ENCODE results near the gene COL16A1. TPM values are rescaled to one million over a fixed set of nuclear protein-coding genes. Genes with fewer than 3 reads are reported as not detected.
A peak's percentile ranks its signal among the peaks of the same experiment; 100 is the strongest.

The COL16A1 gene
- total RNA-seq, 1 donor from 2014 or later = 12.7 TPM

DNA sequence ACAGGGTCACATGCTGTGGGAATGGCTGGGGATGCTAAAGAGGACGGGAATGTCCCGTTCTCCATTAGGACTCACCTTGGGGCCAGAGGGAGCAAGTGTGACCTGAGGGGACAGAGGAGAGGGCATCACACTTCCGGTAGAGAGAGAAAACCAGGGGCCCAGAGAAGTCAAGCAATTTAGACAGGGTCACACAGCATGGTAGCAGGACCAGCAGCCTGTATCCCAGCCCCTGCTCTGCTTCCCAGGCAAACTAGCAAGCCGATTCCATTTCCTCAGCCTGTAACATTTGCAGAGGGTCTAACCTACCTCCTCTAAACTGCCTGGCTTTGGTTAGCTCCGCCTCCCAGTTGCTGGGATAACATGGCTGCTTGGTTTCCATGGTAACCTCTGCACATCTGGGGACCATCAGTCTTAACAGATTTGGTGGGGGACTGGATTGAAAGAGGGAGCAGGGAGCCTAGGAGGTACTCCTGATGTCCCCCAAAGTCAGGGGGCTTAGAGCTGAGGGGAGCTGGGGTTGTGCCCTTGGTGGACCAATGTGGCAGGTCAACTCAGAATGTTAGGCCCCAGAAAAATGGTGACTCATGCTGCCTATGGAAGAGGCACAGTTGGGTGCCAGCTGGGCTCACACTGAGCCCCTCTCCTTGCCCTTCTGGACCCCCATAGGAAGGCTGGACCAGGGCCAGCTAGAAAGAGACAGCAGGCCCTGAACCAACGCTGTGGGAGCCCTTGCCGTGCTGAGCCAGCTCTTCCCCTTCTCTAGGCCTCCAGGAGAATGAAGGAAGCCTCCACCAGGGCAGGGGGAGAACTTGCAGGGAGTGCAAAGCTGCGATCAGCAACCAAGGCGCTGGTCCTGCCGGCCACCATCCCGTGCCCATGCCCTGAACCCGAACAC, 9.5 kb downstream of the COL16A1 start:
- DNase-seq (ENCODE audit: missing footprints) = no peak
- intact Hi-C loops (cut with DNase I) = no loop called here

DNA sequence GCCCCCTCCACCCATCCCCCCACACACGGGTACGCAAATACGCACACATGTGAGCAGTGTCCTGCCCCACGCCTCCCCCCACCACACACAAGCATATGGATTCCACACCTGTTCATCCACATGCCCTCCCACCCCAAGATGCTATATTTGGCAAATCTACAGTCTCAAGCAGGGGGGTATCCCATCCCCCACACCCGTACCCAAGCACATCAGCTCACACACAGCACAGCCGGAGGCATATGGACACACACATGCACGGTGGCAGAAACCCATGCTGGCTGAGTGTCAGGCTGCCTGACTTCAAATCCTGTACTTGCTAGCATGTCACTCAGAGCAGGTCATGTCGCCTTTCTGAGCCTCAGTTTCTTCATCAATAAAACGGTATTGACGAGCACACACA, 10.6 kb downstream of the COL16A1 start:
- ATAC-seq (no peak), DNase-seq (ENCODE audit: missing footprints) (no peak)
- intact Hi-C loops (cut with DNase I) = no loop called here

More for the DNA sequence above, 9.5 kb downstream of the COL16A1 start:
- no peak for ATAC-seq

DNA sequence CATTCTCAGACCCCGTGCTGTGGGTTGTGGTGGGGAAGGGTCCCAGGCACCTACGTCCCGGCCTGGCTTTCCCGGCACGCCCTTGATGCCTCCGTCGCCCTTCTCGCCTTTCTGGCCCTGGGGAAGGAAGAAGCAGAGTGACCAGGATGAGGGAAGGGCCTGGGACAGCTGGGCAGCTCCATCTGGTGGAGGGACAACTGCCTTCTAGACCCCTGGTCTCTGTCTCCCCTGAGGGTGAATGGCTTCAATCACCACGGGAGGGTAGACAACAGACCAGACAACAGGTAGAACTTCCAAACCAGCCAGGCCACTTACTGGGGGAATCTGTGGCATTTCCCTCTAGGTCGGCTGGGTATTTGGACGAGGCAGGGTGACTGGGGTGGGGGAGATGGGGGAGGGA, 11.9 kb downstream of the COL16A1 start:
- DNase-seq (ENCODE audit: missing footprints) (no peak), ATAC-seq (no peak)
- intact Hi-C loops (cut with DNase I) = no loop called here

DNA sequence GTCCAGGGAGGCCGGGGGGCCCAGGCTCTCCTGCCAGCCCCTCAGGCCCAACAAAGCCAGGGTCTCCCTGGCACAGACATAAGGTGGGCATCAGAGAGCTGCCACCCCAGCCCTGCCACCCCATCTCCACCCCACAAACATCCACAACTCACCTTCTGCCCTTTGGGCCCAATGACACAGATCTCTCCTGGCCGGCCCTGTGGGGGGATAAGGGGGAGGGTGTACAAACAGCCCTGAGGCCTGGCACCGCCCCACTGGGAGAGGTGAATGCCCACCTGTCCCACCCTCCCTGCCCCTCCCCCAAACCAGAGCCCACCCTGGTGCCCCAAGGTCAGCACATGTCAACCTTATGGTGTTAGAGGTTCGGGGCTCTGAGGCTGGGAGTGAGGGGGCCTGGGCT, 12.4 kb downstream of the COL16A1 start:
- DNase-seq (ENCODE audit: missing footprints) (no peak), ATAC-seq (no peak)
- intact Hi-C loops (cut with DNase I) = no loop called here

DNA sequence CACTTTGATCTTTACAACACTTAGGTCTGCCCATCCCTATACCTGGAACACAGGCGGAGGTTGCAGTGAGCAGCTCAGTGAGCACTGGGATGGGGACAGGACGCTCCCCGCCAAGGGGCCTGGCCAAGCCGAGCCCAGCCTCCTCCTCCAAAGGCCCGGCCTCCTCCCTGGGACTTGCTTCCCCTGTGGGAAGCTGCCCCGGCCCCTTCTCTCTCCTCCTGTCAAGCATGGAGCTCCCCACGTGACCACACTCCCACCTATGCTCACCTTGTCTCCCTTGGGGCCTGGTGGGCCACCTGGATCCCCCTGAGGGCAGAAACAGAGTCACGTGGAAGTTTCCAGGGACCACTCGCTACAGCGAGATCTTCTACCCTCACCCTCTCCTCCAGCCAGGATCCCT, 12.9 kb downstream of the COL16A1 start:
- DNase-seq (ENCODE audit: missing footprints) = no peak
- ATAC-seq = no peak
- intact Hi-C loops (cut with DNase I) = no loop called here

DNA sequence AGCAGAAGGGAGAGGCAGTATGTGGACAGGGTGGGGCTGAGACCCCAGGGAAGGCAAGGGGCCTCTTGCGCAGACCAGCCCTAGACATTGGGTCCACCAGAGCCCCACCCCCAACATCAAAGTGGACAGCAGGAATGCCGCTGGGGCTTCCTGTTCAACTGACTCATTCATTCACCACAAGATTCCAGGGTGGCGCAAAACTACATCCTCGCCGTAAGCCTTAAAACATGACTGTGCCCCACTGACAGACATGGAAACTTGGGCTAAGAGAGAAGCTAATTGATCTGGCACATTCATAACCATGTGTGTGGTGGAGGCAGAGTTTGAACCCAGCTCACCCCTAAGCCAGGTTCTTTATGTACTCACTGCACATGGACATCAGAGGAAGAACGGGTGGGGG, 14.0 kb downstream of the COL16A1 start:
- DNase-seq (ENCODE audit: missing footprints) = no peak
- intact Hi-C loops (cut with DNase I) = no loop called here
- no peak for ATAC-seq

DNA sequence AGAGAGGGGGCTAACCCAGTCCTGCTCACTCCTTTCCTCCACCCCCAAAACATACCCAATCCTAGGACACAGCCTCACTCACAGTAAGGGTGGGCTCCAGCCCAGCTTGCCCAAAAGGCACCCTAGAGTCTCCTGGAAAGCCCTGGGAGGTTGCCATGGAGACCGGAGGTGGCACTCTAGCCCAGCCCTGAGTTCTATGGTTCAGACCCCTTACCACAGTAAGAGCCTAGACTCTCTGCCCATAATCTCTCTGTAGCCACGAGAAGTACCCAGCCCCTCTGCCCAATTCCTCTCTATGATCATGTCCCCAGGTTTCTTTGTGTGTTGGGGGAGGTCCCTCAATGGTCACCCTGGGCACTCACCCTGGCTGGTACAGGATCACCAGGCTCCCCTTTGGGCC, 14.4 kb downstream of the COL16A1 start:
- DNase-seq (ENCODE audit: missing footprints) = no peak
- intact Hi-C loops (cut with DNase I) = no loop called here
- ATAC-seq = no peak

DNA sequence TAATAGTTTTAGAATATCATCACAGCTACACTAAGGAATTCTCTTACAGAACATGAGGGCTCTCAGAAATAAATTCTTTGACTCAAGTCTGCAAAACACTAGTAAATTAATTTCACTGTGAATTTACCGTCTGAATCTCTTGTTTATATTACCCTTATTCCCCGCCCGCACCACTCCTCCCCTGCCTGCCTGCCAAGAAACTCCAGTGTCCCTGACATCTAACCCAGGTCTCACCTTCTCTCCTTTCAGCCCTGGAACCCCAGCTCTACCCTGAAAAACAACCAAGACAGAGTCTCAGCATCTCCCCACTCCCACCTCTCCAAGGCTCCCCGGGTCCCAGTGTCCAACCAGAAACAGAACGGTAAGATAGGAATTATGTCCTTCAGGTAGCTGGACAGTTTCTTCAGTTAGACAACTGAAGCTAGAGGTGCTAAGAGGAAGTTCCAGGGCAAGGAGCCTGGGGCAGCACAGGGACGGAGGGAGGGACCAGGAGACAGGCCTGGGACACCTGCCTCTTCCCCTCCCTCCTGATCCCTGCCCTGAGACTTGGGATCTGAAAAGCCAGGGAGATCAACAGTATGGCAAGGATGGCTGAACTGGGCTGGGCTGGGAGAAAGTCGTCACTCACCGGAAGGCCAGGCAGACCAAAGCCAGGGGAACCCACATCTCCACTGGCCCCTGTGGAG, 15.4 kb downstream of the COL16A1 start:
- DNase-seq (ENCODE audit: missing footprints) (no peak), ATAC-seq (no peak)
- intact Hi-C loops (cut with DNase I) = no loop called here

DNA sequence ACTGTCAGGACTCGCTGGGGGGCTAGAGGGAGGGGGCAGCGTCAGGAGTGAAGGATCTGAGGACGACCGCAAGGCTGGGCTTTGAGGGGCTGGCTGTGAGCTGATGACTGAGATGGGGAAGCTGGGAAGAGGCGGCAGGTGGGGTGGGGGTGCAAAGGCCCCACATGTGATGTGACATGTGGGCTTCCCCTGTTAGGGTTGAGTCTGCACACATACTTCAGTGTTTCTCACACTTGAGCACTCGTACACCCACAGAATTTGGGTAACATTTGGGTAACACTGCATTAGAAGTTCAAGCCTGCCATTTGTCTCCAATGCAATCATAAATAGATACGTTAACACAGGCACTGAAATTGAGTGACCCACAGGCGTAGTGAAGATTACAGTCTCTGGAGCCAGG, 16.2 kb downstream of the COL16A1 start:
- ATAC-seq (no peak), DNase-seq (ENCODE audit: missing footprints) (no peak)
- intact Hi-C loops (cut with DNase I) = no loop called here

DNA sequence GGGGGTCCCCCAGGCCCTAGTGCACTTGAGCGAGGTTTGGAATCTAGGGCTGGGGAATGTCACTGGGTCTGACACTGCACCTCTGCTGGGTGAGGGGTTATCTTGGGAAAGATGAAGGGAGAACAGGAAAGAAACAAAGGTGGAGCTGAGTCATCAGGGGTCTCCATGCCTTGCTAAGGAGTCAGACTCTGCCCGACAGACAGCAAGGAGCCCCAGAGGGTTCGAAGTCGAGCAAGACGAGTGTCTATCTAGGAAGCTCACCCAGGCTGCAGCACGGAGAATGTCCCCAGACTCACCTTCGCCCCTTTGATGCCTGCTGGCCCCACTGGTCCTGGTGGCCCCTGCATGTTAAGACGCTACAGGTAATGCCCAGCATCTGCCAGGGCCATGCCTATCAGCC, 18.0 kb downstream of the COL16A1 start:
- intact Hi-C loops (cut with DNase I) = no loop called here
- peak; percentile 30 for DNase-seq (ENCODE audit: missing footprints)

DNA sequence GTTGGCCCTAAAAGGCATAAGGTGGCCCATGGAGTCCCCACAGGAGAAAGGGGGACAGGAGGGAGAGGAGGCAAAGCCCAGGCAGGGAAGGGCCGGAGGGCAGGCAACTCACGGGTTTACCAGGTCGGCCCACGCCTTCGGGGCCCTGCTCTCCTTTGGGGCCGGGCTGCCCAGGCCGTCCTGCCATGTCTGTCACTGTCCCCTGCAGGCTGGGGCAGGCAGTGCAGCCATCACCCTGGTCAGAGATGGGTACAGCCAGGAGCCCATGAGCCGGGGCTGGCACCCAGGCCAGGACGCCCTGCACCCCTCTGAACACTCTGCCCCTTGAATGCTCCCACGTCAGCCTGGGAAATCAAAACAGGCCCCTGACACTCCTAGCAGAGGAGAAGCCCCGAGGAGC, 19.8 kb downstream of the COL16A1 start:
- no peak for DNase-seq (ENCODE audit: missing footprints)
- intact Hi-C loops (cut with DNase I) = no loop called here
- no peak for ATAC-seq

More for the DNA sequence above, 18.0 kb downstream of the COL16A1 start:
- no peak for ATAC-seq

DNA sequence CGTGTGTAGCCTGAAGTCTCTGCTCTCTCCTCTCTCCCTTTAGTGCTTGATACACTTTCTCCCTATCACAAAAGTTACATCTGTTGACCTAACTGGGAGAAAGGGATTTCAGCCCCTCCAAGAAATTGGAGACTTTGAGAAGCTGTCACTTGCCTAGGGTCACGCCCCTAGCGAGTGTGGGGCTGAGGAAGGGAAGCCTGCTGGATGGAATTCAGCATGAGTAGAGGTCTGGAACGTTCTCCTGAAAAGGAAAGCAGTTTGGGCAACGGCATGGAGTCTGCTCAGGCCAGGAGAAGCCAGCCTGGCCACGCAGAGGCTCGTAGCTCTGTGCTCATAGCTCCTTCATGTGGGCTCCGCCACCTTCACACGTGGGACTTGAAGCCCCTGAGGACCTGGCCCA, 22.4 kb downstream of the COL16A1 start:
- DNase-seq (ENCODE audit: missing footprints) = no peak
- intact Hi-C loops (cut with DNase I) = no loop called here
- no peak for ATAC-seq

DNA sequence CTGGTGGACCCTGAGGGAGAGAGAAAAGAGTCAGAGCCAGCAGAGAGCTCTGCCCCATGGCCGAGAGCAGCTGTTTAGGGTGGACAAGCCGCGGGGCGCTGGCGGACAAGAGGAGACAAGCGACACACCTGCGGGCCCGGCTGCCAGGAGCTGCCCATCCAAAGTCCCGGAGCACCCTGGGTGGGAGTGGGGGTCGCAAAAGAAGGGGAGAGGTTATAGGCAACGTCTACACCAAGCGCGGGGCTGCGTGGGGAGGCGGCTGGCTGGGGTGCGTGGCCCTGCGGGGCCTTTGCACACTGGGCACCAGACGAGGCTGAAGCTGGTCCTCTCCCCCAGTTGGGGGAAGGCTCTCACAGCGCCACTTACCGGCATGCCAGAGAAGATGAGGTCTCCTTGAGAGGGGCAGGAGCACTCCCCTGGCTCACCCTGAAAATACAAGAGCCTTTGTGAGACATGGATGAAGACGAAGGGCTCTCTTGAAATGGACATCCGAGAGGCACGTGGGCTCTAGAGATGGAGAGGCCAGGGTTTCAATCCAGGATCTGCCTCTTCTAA, 24.1 kb downstream of the COL16A1 start:
- no peak for DNase-seq (ENCODE audit: missing footprints)
- intact Hi-C loops (cut with DNase I) = no loop called here
- ATAC-seq = no peak

DNA sequence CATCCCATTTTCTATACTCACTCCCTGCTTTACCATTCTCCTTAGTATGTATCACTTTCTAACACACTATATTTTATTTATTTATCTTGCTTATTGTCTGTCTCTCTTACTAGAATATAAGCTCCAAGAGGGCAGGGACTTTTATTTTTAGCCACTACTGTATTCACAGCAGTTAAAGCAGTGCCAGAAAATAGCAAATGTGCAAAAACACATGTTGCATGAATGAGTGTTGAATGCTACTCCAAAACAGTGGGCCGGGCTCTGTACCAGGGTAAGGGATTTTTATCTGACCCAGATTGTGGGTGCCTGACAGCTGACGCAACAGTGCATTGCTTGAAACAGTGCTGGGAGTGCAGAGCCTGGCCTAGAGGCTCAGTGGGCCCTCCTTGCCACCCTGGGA, 24.7 kb downstream of the COL16A1 start:
- ATAC-seq = no peak
- DNase-seq (ENCODE audit: missing footprints) = no peak
- intact Hi-C loops (cut with DNase I) = no loop called here

DNA sequence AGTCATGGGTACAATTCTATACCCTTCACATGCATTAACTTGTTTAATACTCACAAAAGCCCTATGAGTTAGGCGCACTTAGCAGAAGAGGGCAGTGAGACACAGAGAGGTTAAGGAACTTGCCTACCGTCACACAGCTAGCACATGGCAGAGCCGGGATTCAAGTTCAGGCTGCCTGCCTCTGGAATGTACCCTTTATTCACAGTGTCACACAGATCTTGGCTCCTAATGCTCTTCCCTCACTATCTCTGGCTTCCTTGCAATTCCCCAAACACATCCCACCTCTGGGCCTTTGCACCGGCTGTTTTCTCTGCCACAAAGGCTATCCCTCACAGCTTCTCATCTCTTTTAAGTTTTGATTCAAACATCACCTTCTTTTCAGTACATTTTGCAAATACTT, 25.1 kb downstream of the COL16A1 start:
- intact Hi-C loops (cut with DNase I) = no loop called here
- no peak for ATAC-seq
- no peak for DNase-seq (ENCODE audit: missing footprints)

DNA sequence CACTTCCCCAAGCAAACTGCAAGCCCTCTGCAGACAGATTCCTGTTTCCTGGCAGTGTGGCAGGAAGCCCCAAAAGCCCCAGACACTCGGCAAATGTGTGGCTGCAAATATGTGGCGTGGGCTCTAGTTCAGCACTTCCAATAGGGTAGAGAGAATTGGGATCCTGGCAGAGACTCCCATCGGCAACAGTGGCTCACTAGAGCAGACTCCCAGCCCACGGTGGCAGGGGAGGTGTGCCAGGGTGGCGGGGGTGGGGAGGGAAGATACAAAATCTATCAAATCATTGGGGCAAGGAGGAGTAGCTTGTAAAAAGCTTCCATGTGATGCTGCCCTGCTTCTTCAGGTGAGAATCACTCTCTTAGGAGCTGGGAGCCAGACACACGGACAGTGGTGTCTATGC, 25.9 kb downstream of the COL16A1 start:
- intact Hi-C loops (cut with DNase I) = no loop called here
- no peak for ATAC-seq
- no peak for DNase-seq (ENCODE audit: missing footprints)

DNA sequence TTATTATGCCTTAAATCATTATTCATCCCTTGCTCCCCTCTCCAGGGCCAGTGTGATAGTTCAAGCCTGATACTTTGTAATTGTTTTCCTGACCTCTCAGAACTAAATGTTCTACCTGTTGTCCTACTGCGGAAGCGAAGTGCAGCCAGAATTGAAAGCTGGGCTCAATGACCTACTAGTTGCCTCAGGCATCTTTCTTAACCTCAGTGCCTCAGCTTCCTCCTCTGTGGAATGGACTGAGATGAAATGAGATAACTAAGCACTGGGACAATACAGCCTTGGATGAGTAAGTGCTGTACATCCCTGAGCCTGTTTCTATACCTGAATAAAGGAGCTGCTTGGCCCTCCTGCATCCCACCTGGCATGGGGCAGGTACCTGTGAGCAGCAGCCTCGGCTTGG, 26.4 kb downstream of the COL16A1 start:
- intact Hi-C loops (cut with DNase I) = no loop called here
- ATAC-seq (no peak), DNase-seq (ENCODE audit: missing footprints) (no peak)

DNA sequence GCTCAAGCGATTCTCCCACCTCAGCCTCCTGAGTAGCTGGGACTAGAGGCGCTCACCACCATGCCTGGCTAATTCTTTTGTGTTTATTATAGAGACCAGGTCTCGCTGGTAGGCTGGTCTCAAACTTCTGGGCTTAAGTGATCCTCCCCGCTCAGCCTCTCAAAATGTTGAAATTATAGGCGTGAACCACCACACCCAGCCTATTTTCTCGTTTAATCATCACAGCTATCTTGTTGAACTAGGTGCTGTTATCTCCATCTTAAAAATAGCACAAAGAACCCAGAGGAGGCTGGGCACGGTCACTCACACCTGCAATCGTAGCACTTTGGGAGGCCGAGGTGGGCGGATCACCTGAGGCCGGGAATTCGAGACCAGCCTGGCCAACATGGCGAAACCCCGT, 28.1 kb downstream of the COL16A1 start:
- no peak for ATAC-seq
- intact Hi-C loops (cut with DNase I) = no loop called here

DNA sequence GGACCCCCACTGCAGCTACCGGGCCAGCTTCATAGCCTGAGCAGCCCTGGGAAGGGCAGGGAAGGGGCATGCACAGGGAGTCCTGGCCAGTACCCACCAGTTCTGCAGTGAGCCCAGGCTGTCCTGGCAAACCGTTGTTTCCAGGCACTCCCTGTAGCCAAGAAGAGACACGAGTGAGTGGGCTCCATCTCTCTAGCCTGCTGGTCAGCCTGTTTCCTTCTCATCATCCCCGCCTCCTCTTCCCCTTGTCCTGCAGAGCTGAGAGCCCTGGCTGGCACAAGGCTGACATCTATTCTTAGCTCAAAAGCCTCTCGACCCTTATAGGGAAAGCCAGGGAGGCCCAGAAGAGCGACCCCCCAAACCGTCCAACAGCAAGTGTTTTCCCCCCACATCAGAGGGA, 28.7 kb downstream of the COL16A1 start:
- intact Hi-C loops (cut with DNase I) = no loop called here
- peak; percentile 51 for ATAC-seq
- DNase-seq (ENCODE audit: missing footprints) = peak; percentile 65

More for the DNA sequence above, 28.1 kb downstream of the COL16A1 start:
- peak; percentile 27 for DNase-seq (ENCODE audit: missing footprints)

DNA sequence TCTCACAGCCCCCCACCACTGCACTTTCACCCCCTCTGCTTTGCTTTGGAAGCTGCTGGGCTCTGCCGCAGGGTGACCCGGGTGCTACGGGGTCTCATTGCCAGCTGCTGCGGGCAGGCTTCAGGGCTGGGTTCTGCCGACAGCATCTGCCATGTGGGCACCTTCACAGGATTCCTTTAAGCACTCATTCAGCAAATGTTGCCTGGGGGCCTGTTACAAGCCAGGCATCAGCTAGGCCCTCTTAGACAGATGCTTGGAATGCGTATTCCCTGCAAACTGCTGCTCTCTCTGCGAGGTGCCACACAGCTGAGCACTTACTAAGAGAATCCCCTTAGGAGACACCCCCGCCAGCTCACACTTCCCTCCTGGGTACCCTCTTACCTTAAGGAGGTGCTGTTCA, 29.2 kb downstream of the COL16A1 start:
- intact Hi-C loops (cut with DNase I) = loop anchor here (5.0 kb wide), 1 partner anchor 88 kb away; the partner anchor contains the start of gene ADGRB2
- DNase-seq (ENCODE audit: missing footprints) (peak; percentile 33), ATAC-seq (no peak)

All from Right ventricle myocardium inferior (tissue), 1 donor.